ENCODE data around the gene SREBF1.

The SREBF1 gene

DNA sequence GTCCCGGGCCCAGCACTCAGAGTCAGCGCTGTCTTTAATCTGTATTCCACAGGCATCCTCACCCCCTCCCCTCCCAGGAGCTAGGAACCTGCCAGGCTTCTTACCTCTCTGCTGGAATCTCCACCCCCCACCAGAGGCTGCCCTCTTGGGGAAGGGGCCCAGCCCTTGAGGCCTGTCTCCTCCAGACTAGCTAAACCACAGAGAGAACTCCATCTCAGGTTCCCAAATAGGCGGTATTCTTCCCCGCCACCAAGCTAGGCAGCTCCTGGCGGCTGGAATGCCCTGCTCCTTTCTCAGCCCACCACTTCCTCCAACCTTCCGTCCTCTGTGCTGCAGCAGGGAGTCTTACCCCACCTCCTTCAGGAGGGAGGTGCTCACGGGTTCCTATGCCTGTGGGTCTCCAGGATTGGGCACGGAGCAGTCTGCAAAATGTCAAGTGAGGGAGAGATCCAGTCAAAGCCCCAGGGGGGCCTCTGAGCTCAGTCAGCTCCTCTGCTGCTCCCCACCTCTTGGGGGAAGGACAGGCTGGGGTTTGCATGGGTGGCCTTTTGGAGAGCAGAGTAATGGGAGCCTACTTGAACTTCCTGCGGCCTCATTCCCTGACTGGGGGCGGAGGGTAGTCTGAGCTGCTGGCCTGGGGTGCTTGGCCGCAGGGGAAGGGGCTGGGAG is 55.7 kb downstream of the SREBF1 start:
- DNase-seq (no peak), ATAC-seq (no peak)
- H3K27me3 Mint-ChIP-seq: peaks cover 11% of the 10 kb centered on the region
- H3K4me3 Mint-ChIP-seq: peak overlapping the region; percentile 17 to 78
- H3K9me3 Mint-ChIP-seq: no peaks in the 10 kb centered on the region
- H3K4me1 Mint-ChIP-seq: peaks cover 40% of the 10 kb centered on the region
- H3K27ac Mint-ChIP-seq: no peak overlapping the region

DNA sequence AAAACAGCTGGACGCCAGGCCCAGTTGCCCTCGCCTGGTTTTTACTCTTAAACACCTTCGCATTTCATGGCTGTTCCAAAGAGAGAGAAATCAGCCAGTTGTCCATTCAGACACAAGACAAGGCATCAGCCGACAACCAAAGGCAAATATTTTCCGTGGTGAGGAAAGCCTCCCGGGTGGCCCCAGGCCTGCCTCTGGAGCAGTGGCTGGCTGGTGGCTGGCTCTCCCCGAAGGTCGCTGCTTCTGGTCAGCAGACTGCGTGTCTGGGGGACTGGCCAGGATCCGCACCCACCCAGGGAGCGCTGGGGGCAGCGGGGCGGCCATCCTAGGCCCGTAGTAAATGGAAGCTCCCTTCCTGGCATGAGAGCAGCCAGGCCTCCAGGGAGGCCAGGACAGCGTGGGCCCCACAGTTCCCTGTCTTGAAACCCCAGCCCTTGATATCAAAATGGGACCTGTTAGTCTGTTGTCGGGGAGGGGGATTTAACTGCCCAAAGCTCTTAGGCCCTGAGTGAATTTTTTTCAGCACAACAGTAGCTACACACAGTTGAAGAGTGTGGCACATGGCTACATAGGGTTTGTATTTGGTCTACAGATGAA is 57.7 kb downstream of the SREBF1 start:
- Mint-ChIP-seq H3K4me1 (peaks cover 21% of the 10 kb centered on the region), H3K4me3 (no peak overlapping the region), H3K9me3 (no peaks in the 10 kb centered on the region), H3K27me3 (peaks cover 11% of the 10 kb centered on the region), H3K27ac (no peak overlapping the region)
- DNase-seq (no peak), ATAC-seq (no peak)

DNA sequence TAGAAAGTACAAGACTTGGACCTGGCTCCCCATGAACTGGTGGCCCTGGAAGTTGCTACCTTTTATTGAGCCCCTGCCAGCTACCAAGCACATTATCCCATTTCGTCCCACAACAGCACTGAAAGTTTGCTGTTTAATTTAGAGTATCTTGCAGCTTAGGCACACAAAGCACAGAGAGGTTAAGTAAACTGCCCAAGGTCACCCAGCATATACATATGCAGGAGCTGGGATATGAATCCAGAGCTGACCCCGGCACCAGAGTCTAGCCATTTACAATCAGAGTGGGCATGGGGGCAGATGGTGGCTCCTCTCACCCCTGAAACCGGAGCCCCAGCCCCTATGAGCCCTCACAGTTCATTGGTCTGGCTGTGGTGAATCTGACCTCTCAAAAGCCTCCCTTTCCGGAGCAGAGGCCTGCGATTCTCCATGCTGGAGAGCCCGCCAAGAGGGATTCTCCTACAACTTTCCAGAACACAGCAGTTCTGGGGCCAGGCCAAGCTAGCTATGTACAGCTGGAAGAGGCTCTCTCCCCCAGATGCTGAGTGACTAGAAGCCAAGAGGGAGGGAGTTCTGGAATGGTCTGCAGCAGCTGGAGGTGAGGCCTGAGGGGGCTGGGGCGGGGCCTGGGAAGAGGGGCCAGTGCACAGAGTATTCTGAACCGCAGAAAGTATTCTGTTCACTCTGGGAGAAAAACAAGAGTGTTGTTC is 58.3 kb downstream of the SREBF1 start:
- ATAC-seq: no peak
- Mint-ChIP-seq H3K4me1 (peaks cover 18% of the 10 kb centered on the region), H3K4me3 (no peak overlapping the region), H3K9me3 (no peaks in the 10 kb centered on the region), H3K27ac (peak overlapping the region in 1 of 2 donors; percentile 76), H3K27me3 (peaks cover 11% of the 10 kb centered on the region)
- DNase-seq: no peak

DNA sequence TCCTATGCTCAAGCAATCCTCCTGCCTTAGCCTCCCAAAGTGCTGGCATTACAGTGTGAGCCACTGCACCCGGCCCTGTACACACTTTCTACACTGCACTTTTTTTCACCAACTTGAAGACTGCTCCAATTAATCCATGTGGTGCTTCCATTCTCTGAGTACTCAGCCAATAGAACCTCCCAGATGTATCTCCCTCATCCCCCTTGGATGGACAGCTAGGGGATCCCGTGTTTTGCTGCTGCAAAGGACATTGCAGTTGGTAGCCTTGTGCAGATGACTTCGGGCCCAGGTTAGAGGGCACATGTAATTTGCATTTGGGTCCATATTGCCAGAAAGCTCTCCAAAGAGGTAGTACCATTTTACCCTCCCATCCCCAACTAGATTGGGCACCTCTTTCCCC is 59.9 kb downstream of the SREBF1 start:
- H3K4me3 Mint-ChIP-seq: no peak overlapping the region
- H3K4me1 Mint-ChIP-seq: peaks cover 29% of the 10 kb centered on the region
- ATAC-seq (no peak), DNase-seq (no peak)
- peaks cover 11% of the 10 kb centered on the region for H3K27me3 Mint-ChIP-seq
- no peaks in the 10 kb centered on the region for H3K9me3 Mint-ChIP-seq
- H3K27ac Mint-ChIP-seq: no peak overlapping the region

DNA sequence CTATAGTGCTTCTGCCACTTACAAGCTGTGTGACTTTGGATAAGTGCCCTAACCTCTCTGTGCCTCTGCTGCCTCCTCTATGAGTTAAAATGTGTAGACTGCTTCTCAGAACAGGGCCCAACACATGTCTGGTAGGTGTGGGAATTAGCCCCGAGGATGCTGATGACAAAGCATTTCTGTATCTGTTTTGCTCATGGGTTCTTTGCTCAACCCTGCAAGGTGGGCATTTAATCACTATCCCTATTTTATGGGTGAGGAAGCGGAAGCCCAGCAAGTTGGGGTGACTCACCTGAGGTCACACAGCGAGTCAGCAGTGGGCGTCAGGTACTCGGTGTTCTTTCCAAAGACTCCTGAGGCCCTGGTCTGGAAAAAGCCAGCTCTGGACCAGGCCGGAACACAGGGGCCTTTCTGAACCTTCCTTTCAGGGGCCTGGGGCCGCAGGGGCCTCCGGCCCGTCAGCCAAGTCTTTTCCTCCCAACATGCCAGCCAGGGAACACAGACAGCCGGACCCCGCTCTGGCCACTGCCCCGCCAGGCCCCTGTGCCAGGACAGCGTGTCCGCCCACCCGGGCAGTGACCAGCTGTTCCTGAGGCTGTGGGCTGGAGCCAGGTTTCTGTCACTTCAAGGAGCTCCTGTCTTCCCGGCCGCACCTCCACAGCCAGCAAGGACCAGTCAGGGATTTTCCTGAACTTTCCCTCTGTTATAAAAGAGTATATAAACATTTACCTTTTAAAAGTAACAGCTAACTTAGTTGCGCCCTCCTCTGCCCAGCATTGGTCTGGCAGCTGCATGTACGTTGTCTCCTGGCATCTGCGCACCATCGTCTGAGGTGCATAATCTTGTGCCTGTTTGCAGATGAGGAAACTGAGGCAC is 62.5 kb downstream of the SREBF1 start:
- peaks cover 32% of the 10 kb centered on the region for H3K4me1 Mint-ChIP-seq

DNA sequence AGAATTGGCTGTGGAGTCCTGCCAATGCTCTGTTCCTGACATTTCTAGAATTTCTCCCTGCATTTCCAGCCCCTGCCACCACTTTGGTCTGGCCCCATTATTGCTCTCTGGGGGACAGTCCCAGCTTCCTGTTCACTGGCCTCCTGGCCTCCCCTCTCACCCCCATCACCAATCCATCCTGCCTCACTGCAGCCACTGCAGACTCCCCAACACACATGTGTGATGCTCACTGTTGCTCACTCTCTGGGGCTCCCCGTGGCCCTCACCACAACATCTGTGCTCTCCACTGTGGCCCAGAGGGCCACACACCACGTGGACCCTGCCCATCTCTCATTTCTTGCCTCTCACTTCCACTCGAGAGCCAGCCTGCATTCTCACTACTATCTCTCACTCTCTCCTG is 64.6 kb downstream of the SREBF1 start:
- ATAC-seq: peak; percentile 77
- Mint-ChIP-seq H3K4me3 (no peak overlapping the region), H3K27ac (no peak overlapping the region), H3K4me1 (peaks cover 40% of the 10 kb centered on the region), H3K27me3 (no peaks in the 10 kb centered on the region), H3K9me3 (no peaks in the 10 kb centered on the region)
- no peak for DNase-seq

More for the DNA sequence above, 62.5 kb downstream of the SREBF1 start:
- H3K27me3 Mint-ChIP-seq: no peaks in the 10 kb centered on the region
- no peak overlapping the region for H3K4me3 Mint-ChIP-seq
- no peak overlapping the region for H3K27ac Mint-ChIP-seq
- ATAC-seq (no peak), DNase-seq (no peak)
- no peaks in the 10 kb centered on the region for H3K9me3 Mint-ChIP-seq

DNA sequence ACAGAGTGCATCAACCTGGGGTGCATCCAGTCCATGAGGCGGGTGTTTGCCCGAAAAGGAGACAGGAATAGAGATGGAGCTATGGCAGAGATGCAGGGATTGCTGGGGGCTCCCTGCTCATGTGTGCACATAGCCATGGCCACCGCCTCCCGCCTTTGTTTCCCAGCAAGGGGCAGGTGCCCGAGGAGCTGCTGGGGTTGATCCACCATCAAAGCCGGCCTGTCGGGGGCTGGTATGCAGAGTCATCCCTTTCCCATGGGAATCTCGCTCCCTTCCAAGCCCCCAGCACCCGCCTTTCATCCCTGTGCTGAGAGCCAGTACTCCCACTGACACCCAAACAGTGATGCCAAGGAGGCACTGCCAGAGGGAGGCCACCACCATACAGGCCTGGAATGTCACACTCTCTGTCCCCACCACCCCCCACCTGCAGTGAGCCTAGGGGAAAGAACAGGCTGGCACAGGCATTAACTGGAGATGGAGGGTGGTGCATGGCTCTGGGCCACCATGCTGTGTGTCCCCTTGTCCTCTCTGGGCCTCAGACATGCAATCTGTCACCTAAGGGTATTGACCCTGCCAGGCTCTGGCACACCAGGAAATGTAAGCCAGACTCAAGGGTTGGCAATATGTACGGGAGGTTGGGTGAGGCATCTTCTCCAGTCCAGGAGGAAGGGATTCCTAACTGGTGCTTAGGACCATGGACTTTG is 65.1 kb downstream of the SREBF1 start:
- no peak for DNase-seq
- H3K4me1 Mint-ChIP-seq: peaks cover 45% of the 10 kb centered on the region
- H3K27ac Mint-ChIP-seq: no peak overlapping the region

DNA sequence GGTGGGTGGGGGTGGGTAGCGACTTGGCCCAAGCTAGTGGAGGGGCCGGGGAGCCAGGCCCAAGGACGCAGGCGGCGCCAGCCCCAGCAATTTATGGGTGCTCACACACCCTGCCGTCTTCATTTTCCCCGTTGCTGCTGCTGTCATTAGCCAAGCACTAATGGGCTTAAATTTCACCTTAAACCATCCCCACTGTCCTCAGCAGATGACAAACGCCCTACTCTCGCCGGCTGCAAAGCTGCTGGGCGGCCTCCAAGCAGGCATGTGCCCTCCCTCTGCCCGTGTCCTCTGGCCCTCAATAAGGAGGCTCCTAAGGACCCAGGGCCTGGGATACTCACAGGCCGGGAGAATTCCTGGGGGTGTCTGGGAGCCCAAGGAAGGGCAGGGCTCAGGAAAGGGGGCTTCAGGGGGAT is 66.1 kb downstream of the SREBF1 start:
- DNase-seq: no peak
- Mint-ChIP-seq H3K4me1 (peaks cover 55% of the 10 kb centered on the region), H3K9me3 (no peaks in the 10 kb centered on the region), H3K4me3 (no peak overlapping the region), H3K27ac (no peak overlapping the region), H3K27me3 (no peaks in the 10 kb centered on the region)
- no peak for ATAC-seq

More for the DNA sequence above, 65.1 kb downstream of the SREBF1 start:
- Mint-ChIP-seq H3K4me3 (no peak overlapping the region), H3K27me3 (no peaks in the 10 kb centered on the region), H3K9me3 (no peaks in the 10 kb centered on the region)
- no peak for ATAC-seq

DNA sequence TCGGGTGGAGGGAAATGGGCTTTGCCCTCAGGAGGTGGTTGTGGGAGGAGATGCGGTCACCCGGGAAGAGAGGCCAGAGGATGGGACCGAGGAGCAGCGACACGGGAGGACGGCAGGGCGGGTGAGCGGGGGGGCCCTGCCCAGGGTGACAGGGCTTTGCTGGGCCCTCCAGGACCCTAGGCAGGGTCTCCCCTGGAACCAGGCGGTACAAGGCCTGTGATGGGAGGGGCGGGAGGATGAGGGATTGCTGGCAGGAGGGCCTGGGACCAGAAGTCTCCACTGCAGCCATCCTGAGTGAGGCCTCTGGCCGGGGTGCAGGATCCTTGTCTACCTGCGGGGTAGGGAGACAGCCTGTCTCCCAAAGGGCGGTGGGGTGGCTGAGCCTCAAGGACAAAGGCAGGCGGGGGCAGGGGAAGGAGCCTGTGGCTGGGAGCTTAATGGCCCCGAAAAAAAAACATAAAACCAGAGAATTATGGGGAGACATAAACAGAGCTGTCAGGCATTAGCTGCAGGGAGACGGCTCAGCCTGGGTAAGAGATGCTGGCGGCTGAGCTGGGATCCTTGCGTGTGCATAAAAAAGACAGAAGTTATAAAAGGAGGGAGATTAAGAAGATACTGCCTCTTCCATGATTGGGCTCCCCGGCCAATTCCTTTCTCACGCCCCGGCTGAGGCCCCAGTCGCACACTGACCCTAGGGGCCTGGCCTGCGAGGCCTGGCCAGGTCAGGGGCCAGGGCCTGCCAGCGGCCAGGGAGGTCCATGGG is 66.7 kb downstream of the SREBF1 start:
- DNase-seq (no peak), ATAC-seq (no peak)
- H3K4me1 Mint-ChIP-seq: peaks cover 61% of the 10 kb centered on the region
- H3K27ac Mint-ChIP-seq: peak overlapping the region in 1 of 2 donors; percentile 55
- H3K4me3 Mint-ChIP-seq: no peak overlapping the region
- no peaks in the 10 kb centered on the region for H3K27me3 Mint-ChIP-seq
- no peaks in the 10 kb centered on the region for H3K9me3 Mint-ChIP-seq

DNA sequence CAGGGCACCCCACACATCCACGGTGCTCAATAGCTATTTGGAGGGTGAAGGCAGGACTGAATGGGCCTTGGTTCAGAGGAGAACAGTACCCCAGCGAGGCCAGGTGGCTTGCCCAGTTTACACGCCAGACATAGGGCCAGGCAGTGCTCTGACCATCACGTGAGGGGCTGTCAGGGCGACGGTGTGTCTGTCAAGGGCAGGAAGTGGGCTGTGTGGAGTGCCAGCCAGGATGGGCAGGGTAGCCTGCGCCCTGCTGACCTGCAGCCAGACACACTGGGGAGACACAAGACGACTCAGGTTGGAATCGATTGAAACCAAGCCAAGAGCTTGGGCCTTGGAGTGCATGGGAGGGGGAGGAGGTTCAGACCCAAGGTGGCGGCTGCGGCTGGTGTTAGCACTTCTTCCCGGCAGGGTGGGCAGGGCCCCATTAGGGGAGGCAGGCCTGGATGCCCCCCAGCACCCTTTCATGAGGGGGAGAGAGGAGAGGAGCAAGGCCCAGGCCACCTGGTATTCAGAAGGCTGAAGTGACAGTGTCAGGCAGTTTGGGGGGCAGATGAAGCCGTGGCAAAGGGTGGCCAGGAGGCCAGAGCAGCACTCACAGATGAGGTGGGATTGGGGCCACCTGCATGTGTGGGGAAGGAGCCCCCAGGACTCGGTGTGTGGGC is 68.2 kb downstream of the SREBF1 start:
- Mint-ChIP-seq H3K4me3 (no peak overlapping the region), H3K4me1 (peaks cover 72% of the 10 kb centered on the region), H3K9me3 (no peaks in the 10 kb centered on the region), H3K27ac (peak overlapping the region in 1 of 2 donors; percentile 54), H3K27me3 (no peaks in the 10 kb centered on the region)
- ATAC-seq: no peak
- DNase-seq: no peak

DNA sequence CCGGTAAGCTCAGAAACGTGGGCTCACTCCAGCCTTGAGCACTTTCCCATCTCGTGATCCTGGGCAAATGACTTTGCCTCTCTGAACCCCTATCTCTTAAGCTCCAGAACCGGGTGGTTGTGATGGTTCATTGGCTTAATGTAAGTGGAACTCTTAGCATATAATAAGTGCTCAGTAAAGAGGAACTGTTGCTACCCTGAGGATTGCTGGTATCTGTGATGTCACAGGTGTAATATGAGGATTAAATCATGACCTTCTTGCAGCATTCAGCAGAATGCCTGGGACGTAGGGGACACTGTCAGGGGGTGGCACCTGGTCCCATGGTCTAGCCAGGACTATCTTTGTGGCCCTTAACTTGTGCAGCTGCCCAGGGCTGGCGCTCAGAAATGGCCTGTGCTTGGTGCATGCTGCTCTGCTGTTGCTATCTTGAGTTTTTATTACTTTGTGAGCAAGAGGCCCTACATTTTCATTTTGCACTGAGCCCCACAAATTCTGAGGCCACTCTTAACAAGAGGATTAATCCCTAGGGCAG is 68.8 kb downstream of the SREBF1 start:
- H3K4me1 Mint-ChIP-seq: peaks cover 72% of the 10 kb centered on the region

DNA sequence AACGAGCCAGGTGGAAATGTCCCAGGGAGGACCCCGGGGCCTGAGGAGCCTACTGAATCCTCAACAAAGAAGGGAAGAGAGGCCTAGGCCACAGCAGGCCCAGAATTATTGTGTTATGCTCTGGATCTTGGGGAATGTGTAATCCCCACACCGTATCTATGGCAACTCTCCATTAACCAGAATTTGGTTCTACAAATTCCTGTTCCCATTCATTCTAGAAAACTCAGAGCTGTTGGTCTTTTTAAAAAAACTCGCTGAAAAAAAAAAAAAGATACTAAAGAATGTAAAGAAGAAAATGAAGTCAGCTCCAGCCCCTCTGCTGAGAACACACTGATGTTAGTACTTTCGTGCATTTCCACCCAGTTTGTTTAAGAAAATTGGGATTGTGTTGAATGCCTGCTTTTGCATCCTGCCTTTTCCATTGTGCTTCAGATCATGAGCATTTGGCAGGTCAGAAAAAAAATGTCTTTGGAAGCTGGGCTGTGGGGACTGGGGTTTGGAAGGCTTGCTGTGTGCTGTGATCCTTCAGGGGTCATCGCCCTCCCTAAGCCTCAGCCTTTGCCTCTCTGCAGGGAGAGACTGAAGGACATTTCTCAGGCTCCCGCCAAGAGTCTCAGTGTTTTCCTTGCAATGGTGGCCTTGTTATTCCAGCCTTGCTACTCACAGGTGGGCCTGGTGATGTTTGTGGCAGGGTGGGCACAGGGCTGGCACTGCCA is 69.5 kb downstream of the SREBF1 start:
- H3K4me1 Mint-ChIP-seq: peaks cover 71% of the 10 kb centered on the region
- H3K27ac Mint-ChIP-seq: no peak overlapping the region
- DNase-seq (no peak), ATAC-seq (no peak)
- H3K4me3 Mint-ChIP-seq: no peak overlapping the region
- H3K27me3 Mint-ChIP-seq: no peaks in the 10 kb centered on the region
- H3K9me3 Mint-ChIP-seq: no peaks in the 10 kb centered on the region

More for the DNA sequence above, 68.8 kb downstream of the SREBF1 start:
- Mint-ChIP-seq H3K4me3 (no peak overlapping the region), H3K27me3 (no peaks in the 10 kb centered on the region), H3K9me3 (no peaks in the 10 kb centered on the region), H3K27ac (no peak overlapping the region)
- DNase-seq (no peak), ATAC-seq (no peak)

DNA sequence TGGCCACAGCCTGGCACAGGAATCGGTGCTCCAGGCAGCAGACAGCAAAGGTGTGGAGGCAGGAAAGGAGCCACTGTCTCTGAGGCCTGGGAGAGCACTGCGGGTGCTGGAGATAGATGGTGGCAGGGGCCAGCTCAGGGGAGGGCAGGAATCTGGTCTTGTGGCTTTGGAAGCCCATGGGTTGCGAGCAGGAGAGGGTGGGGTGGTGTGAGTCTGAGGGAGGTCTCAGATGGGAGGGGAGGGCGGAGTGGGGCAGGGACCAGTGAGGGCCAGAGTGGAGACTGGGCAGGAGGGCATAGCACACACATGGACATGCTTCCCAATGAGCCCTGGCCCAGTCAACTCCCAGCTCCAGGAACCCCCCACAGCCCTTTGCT is 70.1 kb downstream of the SREBF1 start:
- Mint-ChIP-seq H3K27me3 (no peaks in the 10 kb centered on the region), H3K27ac (peak overlapping the region; percentile 90 to 96), H3K9me3 (no peaks in the 10 kb centered on the region), H3K4me1 (peaks cover 71% of the 10 kb centered on the region), H3K4me3 (peak overlapping the region in 1 of 2 donors; percentile 56)
- DNase-seq: no peak
- ATAC-seq: no peak

Measured in stimulated activated naive CD8-positive, alpha-beta T cell treated with anti-CD3 and anti-CD28 coated beads, Interleukin-15, amount 100 ng/mL, for 72 hours (primary cell).